D341Med (cell line): ENCODE measurements around the gene PKP1.
"Not testable (repeated sequence)": the region's sequence is repeated elsewhere in the genome, so short reads cannot be mapped to it uniquely, and the experiment has no call there.

Experiments
- DNase-seq: peaks from one replicate; pipeline ENCODE4 v3.0.0; 2012; ENCODE audit warnings: low spot score

PKP1 gene, protein sequence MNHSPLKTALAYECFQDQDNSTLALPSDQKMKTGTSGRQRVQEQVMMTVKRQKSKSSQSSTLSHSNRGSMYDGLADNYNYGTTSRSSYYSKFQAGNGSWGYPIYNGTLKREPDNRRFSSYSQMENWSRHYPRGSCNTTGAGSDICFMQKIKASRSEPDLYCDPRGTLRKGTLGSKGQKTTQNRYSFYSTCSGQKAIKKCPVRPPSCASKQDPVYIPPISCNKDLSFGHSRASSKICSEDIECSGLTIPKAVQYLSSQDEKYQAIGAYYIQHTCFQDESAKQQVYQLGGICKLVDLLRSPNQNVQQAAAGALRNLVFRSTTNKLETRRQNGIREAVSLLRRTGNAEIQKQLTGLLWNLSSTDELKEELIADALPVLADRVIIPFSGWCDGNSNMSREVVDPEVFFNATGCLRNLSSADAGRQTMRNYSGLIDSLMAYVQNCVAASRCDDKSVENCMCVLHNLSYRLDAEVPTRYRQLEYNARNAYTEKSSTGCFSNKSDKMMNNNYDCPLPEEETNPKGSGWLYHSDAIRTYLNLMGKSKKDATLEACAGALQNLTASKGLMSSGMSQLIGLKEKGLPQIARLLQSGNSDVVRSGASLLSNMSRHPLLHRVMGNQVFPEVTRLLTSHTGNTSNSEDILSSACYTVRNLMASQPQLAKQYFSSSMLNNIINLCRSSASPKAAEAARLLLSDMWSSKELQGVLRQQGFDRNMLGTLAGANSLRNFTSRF

DNA sequence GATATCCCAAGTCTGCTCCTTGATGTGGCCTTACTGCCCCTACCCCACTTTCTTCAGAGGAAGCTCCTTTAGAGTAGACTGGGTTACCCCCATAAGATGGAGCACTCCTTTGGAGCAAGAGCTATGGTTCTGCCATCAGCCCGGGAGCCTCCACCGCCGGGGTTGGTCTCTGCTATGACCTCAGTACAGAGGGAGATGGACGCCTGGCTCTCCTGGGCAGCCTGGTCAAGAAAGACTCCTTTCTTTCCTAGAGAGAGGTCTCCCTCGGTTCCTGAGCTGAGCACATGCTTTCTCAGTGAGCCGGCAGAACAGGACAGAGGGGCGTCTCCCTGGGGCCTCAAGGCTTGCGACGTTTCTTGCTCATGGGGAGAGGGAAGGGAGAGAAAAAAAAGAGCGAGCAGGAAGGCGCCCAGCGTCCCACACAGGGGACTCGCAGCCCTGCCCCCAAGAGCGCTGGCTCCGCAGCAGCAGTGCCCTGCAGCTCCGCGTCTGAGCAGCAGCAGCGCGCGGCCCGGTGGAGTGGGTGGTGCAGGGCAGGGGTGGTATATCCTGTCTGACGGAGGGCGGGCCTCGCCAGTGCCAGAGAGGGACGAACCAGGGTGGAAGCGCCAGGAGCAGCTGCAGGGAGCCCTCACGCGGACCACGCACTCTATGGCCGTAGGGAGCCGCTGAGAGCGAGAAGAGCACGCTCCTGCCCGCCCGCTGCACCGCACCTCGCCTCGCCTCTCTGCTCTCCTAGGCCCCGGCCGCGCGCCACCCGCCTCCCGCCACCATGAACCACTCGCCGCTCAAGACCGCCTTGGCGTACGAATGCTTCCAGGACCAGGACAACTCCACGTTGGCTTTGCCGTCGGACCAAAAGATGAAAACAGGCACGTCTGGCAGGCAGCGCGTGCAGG, at the start of gene PKP1:
PKP1 (plus strand) TSS at position 576 of the 899 bp plus-strand sequence; CDS start at position 773, 197 bp downstream.
- DNase-seq = no peak

DNA sequence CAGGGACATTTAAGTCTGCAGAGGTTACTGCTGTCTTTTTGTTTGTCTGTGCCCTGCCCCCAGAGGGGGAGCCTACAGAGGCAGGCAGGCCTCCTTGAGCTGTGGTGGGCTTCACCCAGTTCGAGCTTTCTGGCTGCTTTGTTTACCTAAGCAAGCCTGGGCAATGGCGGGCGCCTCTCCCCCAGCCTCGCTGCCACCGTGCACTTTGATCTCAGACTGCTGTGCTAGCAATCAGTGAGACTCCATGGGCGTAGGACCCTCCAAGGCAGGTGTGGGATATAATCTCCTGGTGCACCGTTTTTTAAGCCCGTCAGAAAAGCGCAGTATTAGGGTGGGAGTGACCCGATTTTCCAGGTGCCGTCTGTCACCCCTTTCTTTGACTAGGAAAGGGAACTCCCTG, 43.7 kb upstream of the PKP1 start:
- DNase-seq = not testable (repeated sequence)

GRCh38 chr1:201240171-201240570, 43.1 kb upstream of the PKP1 start:
- no peak for DNase-seq

DNA sequence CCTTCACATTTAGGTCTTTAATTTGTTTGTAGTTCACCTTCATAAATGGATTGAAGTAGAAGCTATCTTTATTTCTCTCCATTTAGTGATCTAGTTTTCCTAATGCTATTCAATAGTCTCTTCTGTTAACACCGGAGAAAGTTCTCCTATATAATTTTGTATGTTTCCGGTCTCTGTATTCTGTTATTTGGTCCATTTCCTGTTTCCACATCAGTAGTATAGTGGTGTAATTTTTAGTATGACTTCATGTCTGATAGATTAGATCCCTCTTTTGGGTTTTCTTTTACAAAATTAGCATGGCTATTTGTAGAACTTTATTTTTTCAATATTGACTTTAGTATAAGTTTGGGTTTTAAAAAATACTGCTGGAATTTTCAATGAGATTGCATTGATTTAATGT, 41.6 kb upstream of the PKP1 start:
- no peak for DNase-seq

DNA sequence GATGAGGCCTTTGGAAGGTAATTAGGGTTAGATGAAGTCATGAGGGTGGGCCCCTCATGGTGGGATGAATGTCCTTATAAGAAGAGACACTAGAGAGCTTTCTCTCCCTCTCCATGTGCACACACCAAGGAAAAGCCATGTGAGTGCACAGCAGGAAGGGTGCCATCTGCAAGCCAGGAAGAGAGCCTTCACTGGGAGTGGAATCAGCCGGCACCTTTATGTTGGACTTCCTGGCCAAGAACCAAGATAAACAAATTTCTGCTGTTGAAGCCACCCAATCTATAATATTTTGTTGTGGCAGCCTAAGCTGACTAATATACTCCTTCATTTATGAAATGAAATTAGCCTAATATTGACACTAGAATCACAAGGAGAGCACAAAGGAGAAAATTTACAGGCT, 38.2 kb upstream of the PKP1 start:
- DNase-seq = no peak

DNA sequence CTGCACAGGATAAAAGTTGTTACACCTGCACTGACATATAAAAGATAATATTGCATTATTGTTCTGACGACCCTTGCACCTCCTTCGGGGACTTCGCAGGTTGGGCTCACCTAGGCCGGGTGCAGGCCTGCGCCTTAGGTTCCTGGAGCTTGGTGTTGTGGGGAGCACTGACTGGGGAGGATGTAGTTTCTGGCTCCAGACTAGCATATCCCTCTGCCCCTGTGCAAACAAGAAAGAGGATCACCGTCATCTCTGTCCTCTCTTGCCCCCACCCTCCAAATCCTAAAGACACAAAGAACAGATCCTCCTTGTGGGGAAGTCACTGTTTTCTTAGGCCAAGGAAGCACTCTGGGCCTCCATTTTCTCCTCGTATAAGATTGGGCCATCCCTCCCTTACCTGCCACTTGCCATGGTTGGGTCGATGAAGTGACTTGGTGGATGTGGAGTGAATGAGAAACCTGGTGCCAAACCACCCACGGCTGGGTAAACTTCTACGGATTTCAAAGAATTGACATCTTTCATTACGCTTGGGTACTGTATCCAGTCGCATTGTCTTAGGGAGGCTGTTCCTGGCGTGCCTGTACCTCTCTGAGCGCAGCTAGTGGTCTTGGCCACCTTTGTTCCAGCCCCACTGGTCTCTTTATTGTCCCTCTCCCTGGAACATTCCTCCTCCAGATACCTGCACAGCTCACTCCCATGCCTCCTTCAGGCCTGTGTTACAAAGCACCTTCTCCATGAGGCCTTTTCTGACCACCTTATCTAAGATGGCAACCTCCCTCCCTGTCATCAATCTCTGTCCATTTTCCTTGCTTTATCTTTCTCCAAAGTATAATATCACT, 34.4 kb upstream of the PKP1 start:
- no peak for DNase-seq

GRCh38 chr1:201250326-201251011, 32.8 kb upstream of the PKP1 start:
- DNase-seq = peak; percentile 21

GRCh38 chr1:201251411-201251810, 31.9 kb upstream of the PKP1 start:
- no peak for DNase-seq

GRCh38 chr1:201251851-201252430, 31.4 kb upstream of the PKP1 start:
- no peak for DNase-seq

- DNase-seq = peak; percentile 39
Observed at GRCh38 chr1:201252944-201253371, 30.3 kb upstream of the PKP1 start.

DNA sequence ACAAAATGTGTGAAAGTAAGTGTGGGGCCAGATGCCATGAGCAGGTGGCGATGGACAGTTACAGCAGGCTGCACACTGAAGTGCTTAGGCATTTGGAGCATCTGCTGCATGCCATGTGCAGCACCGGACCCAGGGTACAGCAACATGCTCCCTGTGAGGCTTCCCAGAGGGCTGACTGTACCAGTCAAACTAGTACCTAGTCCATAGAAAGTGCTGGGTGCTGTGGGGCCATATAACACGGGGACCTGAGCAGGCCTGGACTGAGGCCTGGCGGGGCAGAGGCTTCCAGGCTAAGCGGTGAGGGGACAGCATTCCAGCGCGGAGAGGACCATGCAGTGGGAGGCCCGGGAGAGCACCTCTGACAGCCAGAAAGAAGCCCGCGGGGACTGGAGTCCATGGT, 29.9 kb upstream of the PKP1 start:
- DNase-seq = peak; percentile 41

DNA sequence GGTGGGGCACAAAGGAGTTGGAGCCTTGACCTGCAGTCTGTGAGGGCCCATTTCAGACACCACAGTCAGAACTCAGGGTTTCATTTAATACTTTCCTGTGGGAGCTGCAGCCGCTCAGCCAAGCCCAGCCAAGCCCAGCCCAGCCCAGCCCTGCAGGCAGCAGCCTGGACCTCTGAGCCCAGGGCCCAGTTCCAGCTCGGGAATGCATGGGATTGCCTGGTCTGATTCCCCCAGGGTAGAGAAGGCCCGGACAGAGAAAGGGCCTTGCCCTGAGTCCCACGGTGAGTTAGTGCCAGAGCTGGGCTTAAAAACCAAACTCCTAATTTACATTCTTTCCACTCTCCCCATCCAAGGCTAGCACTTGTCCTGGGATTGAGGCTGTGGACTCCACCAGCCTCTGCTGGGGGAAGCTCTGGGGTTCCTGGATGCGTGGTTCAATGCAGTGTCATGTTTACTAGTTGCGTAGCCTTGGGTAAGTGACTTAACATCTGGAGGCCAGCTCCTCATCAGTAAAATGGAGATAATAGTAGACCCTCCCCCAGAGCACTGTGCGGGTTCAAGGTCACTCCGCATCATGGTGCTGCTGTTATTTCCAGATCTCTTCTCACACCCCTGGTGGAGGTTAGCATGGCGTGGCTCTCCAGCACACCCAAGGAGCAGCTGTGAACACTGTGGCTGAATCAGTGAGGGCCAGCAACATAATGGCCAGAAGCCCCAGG, 29.2 kb upstream of the PKP1 start:
- no peak for DNase-seq

DNA sequence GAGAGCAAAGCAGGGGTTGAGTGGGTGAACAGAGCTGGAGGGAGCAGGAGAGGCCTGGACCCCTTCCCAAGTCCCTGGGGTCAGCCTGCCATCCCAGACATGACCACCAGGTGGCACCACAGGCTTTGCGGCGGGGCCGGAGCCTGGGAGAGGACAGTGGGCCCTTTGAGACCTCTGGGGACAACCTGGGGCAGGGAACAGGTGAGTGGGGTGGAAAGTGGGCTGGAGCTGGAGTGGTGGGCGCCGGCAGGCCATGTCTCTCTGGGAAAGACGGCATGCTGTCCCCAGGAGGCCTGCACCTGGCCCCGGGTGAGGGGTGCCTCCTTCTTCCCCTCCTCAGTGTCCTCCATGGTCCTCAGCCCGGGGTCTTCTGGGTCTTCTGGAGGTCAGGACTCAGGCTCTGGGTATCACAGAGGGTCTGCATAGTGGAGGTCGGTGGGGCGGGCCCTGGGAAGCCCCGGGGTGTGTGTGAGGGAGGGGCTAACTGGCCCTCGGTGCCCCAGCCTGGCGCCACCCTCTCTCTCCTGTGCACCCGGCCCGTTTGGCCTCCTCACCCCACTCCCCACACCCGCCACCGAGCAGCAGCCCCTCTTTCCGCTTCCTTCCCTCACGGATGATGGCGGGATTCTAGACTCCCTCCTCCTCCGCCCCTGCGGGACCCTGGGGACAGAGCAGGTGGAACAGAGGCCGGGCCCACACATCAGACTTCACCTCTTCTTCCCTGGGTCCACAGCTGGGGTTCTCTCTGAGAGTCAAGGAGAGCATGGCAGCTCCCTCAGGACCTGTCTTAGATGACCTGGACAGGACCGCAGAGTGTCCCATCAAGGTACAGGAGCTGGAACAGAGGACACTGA, 28.5 kb upstream of the PKP1 start:
- DNase-seq = peak; percentile 95

- no peak for DNase-seq
Observed at GRCh38 chr1:201255479-201256362, 27.6 kb upstream of the PKP1 start.

GRCh38 chr1:201258132-201258531, 25.2 kb upstream of the PKP1 start:
- not testable (repeated sequence) for DNase-seq

- no peak for DNase-seq
Observed at GRCh38 chr1:201258763-201259230, 24.5 kb upstream of the PKP1 start.

- no peak for DNase-seq
Observed at GRCh38 chr1:201259476-201260235, 23.6 kb upstream of the PKP1 start.
